Duodenal mucosa (tissue), 2 donors: ENCODE results near the gene KCNJ4.

Source experiments
- H3K27ac ChIP-seq: one replicate; pipeline ENCODE4 v1.7.0; 2013; ENCODE audit warnings: low read depth, low read length
- H3K27me3 ChIP-seq, 2 donors: one replicate each; pipeline ENCODE4 v1.7.0; 2013; ENCODE audit warnings: low read length in 2 of 2, control low read depth in 1 of 2; ENCODE audit not compliant: insufficient read depth in 2 of 2, control insufficient read depth in 1 of 2
- H3K36me3 ChIP-seq, 2 donors: one replicate each; pipeline ENCODE4 v1.7.0; 2013; ENCODE audit warnings: low read length in 2 of 2, control low read depth in 1 of 2; ENCODE audit not compliant: insufficient read depth in 2 of 2, control insufficient read depth in 1 of 2
- H3K4me1 ChIP-seq, 2 donors: one replicate each; pipeline ENCODE4 v1.7.0; 2013; ENCODE audit warnings: low read length in 2 of 2, control low read depth in 1 of 2; ENCODE audit not compliant: insufficient read depth in 2 of 2, control insufficient read depth in 1 of 2
- H3K4me3 ChIP-seq, 2 donors: one replicate each; pipeline ENCODE4 v1.7.0; 2013; ENCODE audit warnings: low read length in 2 of 2, low read depth in 1 of 2
- H3K9ac ChIP-seq, 2 donors: one replicate each; pipeline ENCODE4 v1.7.0; 2013; ENCODE audit warnings: low read length in 2 of 2, low read depth in 1 of 2
- H3K9me3 ChIP-seq, 2 donors: one replicate each; pipeline ENCODE4 v1.7.0; 2013; ENCODE audit warnings: low read length in 2 of 2, control low read depth in 1 of 2; ENCODE audit not compliant: control insufficient read depth in 1 of 2

Gene KCNJ4

DNA sequence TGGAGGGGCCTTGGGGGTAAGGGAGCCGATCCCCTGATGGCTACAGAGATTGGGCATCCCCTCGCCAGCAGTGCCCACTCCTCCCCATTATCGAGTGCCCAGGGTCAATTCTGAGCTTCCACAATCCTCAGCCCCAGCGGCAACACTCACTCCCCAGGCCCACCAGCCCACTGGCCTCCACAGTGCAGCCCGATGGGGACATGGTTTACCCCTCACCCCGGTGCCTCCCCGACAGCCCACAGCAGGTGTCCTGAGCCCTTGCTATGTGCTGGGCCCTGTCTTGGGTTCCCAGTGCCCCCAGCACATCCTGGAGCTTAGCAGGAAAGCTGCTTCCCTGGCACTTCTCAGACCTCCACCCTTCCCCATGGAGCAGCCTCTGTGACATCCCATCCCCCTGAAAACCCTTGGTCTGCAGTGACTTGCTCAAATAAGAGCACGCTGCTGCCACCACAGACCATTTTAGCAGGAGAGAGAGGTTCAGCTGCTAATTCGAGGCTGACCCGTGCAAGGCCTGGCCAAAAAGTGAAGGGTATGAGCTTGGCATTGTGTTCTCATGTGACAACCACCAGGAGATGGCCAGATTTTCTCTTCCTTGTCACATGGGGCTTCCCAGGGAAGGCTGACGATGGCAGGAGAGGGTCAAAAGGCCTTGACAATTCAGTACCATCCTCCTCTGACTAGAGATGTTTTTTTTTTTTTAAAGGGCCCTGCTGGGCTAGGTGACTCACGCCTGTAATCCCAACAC is 23.6 kb downstream of the KCNJ4 start:
- Histone ChIP-seq H3K4me1 (no peaks in the 10 kb centered on the region), H3K36me3 (no peaks in the 10 kb centered on the region), H3K27ac (no peak overlapping the region), H3K9me3 (no peaks in the 10 kb centered on the region), H3K27me3 (peaks cover 0 to 6% of the 10 kb centered on the region in 2 donors), H3K9ac (no peak overlapping the region), H3K4me3 (no peak overlapping the region)

DNA sequence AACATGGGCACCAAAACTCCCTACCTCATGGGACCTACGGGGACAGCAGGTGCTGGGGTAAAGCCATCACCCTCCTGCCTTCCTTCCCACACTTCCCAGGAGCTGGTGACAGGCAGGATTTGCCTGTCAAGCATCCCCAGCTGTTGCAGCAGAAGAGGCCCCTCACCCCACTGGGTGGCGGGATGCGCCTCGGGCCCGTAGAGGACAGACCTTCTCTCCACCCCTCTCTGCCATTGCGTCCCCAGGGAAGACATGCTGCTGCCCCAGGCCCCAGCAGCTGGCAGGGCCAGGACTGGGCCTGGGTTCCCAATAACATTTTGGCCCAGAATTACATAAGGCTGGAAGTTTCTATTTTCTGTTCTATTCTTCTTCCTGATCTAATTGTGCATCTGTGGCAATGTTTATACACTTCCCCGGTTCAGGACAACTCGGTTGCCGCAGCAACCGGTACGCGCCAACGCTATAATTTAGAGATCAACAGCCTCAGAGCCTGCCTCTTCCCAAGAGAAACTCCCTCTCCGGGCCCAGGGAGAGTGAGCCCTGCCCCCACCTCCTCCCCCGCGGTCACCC is 25.4 kb downstream of the KCNJ4 start:
- H3K27ac ChIP-seq, result no peak overlapping the region
- peaks cover 6 to 8% of the 10 kb centered on the region in 2 donors for H3K4me1 ChIP-seq
- H3K9ac ChIP-seq, result no peak overlapping the region
- H3K27me3 ChIP-seq, result peaks cover 0 to 6% of the 10 kb centered on the region in 2 donors
- H3K4me3 ChIP-seq, result no peak overlapping the region
- H3K36me3 ChIP-seq, result no peaks in the 10 kb centered on the region
- H3K9me3 ChIP-seq, result no peaks in the 10 kb centered on the region

GRCh38 chr22:38428714-38429113 is 26.3 kb downstream of the KCNJ4 start:
- Histone ChIP-seq H3K36me3 (no peaks in the 10 kb centered on the region), H3K27me3 (peaks cover 0 to 1% of the 10 kb centered on the region in 2 donors), H3K9me3 (no peaks in the 10 kb centered on the region), H3K27ac (no peak overlapping the region), H3K4me1 (peaks cover 13 to 17% of the 10 kb centered on the region in 2 donors), H3K9ac (no peak overlapping the region), H3K4me3 (no peak overlapping the region)

DNA sequence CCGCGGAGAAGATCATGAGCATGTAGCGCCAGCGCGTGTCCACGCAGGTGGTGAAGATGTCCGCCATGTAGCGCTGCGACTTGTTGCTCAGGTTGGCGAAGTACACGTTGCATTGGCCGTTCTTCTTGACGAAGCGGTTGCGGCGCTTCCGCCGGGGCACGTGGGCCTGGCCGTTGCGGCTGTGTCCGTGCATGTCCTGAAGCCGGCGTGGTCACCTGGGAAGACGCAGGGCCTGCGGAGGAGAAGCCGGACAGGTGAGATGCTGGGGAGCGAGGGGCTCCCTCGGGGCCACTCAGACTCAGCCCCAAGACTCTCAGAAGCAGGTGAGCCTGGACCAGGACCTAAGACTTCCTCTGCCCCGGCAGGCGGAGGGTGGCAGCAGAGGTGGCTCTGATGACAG is 27.1 kb downstream of the KCNJ4 start:
- no peaks in the 10 kb centered on the region for H3K9me3 ChIP-seq
- H3K27ac ChIP-seq, result no peak overlapping the region
- H3K9ac ChIP-seq, result no peak overlapping the region
- H3K4me1 ChIP-seq, result peaks cover 21 to 24% of the 10 kb centered on the region in 2 donors
- no peaks in the 10 kb centered on the region for H3K27me3 ChIP-seq
- no peak overlapping the region for H3K4me3 ChIP-seq
- no peaks in the 10 kb centered on the region for H3K36me3 ChIP-seq

GRCh38 chr22:38427465-38427864 is 27.5 kb downstream of the KCNJ4 start:
- no peak overlapping the region for H3K4me3 ChIP-seq
- H3K9me3 ChIP-seq, result no peaks in the 10 kb centered on the region
- H3K9ac ChIP-seq, result no peak overlapping the region
- no peak overlapping the region for H3K27ac ChIP-seq
- no peaks in the 10 kb centered on the region for H3K27me3 ChIP-seq
- no peaks in the 10 kb centered on the region for H3K36me3 ChIP-seq
- peaks cover 26 to 28% of the 10 kb centered on the region in 2 donors for H3K4me1 ChIP-seq

DNA sequence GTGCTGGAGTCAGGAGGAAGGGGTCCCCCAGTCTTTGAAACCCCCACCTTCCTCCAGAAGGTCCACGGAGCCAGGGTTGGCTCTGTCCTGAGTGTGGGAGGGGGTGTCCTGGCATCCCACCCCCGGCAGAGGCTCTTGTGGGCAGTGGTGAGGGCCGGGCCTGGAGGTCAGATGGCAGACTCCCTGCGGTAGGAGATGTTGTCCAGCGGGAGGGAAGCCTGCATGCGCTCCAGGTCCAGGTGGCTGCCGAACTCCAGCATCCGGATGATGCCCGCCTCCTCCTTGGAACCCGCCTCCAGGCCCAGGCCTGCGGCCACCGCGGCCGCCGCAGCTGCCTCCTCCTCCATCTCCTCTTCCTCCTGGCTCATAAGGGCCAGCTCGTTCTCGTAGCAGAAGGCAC is 28.4 kb downstream of the KCNJ4 start:
- Histone ChIP-seq H3K27ac (no peak overlapping the region), H3K9ac (no peak overlapping the region), H3K9me3 (no peaks in the 10 kb centered on the region), H3K4me3 (no peak overlapping the region), H3K27me3 (no peaks in the 10 kb centered on the region), H3K36me3 (no peaks in the 10 kb centered on the region), H3K4me1 (peaks cover 28% of the 10 kb centered on the region in 2 donors)

DNA sequence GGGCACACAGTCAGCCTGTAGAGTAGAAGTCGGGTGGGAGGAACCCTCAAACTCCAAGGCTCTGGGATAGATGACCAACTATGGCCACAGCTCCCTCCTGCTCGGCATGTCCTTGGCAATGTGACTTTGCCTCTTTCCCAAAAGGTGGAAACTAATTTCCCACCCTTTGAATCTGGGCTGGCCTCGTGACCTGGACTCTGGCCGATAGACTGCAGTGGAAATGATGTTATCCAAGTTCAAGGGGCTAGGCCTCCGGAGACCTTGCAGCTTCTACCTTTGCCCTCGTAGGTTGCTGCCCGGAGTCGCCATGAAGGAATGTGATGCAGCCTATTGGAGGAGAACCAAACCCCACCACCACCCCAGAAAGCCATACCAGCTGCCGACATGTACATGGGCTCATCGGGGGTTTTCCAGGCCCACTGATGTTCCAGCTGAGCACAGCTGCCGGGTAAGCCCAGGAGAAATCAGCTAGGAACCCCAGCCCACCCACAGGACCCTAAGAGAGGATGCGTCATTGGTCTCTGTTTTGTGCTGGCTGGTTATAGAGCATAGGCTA is 30.4 kb downstream of the KCNJ4 start:
- Histone ChIP-seq H3K27me3 (no peaks in the 10 kb centered on the region), H3K27ac (peak overlapping the region; percentile 61), H3K4me3 (peak overlapping the region; percentile 37 to 40), H3K9me3 (no peaks in the 10 kb centered on the region), H3K4me1 (peaks cover 28 to 31% of the 10 kb centered on the region in 2 donors), H3K36me3 (no peaks in the 10 kb centered on the region), H3K9ac (no peak overlapping the region)

DNA sequence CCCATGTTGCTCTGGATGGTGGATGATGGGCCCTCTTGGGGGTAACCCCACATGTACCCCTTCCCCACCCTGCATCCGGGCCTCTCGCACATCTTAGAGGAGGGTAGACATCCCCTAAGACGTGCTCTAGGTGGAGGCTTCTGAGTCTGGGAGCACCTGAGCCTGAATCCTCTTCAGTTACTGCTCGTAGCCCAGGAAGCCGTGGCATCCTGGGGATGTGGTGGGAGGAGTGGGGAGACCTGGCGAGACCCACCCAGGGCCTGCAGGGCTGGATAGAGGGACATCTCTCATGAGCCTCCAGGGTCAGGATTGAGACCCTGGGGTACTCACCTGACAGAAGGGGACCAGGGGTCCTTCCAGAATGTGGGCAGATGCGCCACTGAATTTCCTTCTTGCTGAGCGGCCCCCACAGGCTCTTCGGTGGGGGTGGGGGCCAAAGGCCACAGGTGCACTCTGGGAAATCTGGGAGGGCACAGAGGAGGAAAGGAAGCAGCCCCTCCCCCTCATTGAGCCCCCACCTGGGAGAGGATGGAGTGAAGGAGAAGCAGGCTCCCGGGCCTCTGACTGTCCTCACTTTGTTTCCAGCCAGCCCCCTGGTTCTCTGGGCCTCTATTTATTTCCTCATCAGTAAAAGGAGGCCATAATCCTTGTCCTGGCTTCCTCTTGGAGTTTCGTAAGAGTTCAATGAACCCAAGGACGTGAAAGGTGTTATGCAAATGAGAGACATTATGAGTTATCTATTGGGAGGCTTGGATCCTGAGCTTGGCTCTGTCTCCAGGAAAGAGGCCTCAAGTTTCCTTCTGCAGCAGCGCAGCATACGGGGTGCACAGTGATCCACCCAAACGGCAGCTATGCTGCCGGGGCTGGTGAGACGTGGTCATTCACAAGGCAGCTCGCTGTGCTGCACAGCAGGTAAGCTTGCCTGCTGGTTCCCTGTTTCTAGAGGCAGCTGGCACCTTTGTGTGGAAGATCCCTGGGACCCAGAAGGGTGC is 31.2 kb downstream of the KCNJ4 start:
- Histone ChIP-seq H3K27ac (peak overlapping the region; percentile 61), H3K9ac (peak overlapping the region; percentile 38 to 39), H3K9me3 (no peaks in the 10 kb centered on the region), H3K27me3 (no peaks in the 10 kb centered on the region), H3K4me3 (peak overlapping the region; percentile 40 to 43), H3K4me1 (peaks cover 28 to 31% of the 10 kb centered on the region in 2 donors), H3K36me3 (no peaks in the 10 kb centered on the region)

- Histone ChIP-seq H3K9ac (peak overlapping the region; percentile 38 to 39), H3K27me3 (no peaks in the 10 kb centered on the region), H3K36me3 (no peaks in the 10 kb centered on the region), H3K4me1 (peaks cover 28 to 31% of the 10 kb centered on the region in 2 donors), H3K9me3 (no peaks in the 10 kb centered on the region), H3K4me3 (peak overlapping the region in 1 of 2 donors; percentile 43), H3K27ac (peak overlapping the region; percentile 61)
Observed at GRCh38 chr22:38422611-38423511, 32.1 kb downstream of the KCNJ4 start.
